ENCODE results near the gene HES5. TPM values are rescaled to one million over a fixed set of nuclear protein-coding genes. Genes with fewer than 3 reads are reported as not detected.

Gene HES5
- polyA plus RNA-seq, 4 donors: 0.24 to 0.65 (median 0.55) TPM

DNA sequence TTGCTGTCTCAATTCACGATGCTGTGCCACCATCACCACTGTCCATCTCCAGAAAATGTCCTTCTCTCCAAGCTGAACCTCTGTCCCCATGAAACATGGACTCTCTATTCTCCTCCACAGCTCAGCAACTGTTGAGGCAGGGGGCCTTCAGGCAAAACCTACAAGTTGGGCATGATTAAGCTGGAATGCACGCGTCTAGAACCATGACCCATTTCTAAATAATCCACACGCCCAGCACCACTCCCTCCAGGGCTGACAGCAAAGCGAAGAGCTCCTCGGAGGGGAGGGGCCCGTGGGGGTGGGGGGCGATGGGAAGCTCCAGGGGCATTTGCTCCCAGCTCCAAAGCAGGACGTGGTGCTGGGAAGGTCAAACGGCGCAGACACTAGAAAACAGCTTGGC is 3.3 kb upstream of the HES5 start:
- DNase-seq (ENCODE audit: low read depth in 4 of 4, low spot score in 2 of 4): no peak

DNA sequence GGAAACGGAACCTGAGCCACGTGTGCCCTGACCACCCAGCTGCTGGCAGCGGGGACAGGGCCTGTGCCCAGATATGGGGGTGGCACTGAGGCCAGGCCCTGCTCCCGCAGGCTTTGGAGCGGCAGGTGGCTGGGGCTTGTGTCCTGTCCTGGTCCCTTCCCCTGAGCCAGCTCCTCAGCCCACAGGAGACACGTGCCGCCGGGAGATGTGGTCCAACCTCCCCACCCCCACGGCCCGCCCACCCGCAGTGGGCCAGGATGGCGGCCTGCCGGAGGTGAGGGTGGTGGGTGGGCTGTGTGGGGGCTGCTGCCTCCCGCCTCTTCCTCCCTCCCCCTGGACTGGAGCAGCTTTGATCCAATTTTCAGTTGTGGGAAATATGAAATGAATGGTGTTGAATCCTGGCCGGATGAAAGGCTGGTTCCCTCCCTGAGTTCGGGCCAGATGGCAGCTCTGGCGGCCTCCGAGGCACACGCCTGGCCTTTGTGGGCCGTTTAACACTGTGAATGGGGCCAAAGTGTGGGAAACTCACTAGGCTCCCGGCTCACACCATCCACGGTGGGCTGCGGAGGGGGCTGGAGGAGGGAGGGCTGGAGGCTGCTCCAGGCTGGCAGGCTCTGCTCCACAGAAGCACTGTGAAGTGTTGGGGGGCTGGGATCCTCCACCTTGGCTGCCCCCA is 2.6 kb upstream of the HES5 start:
- DNase-seq (ENCODE audit: low read depth in 4 of 4, low spot score in 2 of 4): no peak

DNA sequence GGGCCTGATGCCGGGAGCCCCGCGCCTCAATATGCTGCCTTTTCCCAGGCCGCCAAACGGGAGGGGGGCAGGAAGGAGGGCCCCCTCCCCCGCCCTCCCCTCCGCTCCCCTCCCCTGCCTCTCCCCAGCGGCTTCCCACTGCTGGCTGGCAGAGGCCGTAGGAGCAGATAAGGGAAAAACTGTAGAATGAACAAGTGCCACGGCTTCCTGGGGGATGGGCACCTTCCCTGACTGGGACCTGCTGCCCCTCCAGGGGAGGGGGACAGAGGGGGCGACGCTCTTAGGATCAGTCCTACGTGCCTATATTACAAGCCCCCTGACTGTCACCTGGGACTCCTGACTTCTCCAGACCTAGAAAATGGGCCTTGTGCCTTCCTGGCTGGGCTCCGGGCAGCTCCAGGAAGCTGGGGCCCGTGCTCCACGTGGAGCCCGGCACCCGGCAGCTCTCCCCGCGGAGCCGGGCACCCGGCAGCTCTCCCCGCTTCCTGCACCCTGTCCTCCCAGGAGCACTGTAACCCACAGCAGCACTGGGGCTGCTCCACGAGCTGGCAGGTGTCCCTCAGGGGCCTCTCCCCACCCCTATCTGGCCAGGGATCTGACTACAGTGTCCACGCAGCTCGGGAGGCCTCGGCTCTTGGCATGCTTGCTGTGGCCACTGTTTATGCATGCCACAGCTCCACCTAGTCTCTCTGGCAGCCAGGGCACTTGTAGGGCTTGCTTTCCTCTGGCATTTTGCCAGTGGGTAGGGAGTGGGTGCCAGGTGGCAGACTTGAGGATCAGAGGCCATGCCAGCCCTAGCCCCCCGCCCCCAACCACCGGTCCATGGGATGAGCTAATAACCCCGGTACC is 674 bp upstream of the HES5 start:
- no peak for DNase-seq (ENCODE audit: low read depth in 4 of 4, low spot score in 2 of 4)

DNA sequence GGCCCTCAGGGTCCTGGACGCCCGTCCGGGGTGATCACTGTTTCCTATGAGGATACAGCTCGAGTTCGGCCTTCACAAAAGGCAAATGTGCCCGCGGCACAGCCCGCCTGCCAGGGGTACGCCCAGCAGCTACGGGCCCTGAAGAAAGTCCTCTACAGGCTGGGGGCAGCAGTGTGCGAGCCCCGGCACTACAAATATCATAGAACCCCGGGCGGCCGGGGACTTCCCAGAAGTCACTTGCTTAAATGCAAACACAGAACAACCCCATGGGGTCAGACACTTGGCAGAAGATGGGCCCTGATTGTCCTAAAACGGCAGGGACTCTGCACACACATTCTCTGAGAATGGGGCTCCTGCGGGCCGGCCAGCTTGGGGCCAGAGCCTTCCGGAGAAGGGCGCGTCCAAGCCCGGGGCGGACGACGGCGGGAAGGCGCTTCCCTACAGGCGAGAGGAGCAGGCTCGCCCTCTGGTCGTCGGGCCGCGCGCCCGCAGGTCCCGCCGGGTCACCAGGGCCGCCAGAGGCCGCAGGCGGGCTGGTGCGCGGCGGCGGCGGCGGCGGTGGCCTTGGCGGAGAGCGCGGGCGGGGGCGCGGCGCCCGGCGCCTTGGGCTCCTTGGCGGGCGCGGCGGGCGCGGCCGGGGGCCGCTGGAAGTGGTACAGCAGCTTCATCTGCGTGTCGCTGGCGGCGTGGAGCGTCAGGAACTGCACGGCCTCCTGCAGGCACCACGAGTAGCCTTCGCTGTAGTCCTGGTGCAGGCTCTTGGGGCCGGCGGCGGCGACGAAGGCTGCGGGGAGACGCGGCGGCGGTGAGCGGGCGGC is 888 bp downstream of the HES5 start:
- no peak for DNase-seq (ENCODE audit: low read depth in 4 of 4, low spot score in 2 of 4)

DNA sequence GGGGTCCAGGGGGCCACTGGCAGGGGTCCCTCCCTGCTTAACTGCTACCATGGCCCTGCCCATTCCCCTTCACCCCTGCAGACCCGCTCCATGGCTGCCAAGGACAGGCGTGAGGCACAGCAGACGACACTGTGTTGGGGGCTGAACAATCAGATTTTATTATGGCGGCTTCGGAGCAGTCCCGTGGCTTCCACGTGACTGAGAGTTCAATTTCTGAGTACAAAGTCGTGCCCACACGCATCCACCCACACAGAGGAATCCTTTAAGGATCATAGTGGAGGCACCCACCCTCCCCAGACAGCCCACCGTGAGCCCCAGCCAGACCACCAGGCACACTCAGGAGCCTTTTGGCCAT is 1.5 kb downstream of the HES5 start:
- DNase-seq (ENCODE audit: low read depth in 4 of 4, low spot score in 2 of 4): no peak

DNA sequence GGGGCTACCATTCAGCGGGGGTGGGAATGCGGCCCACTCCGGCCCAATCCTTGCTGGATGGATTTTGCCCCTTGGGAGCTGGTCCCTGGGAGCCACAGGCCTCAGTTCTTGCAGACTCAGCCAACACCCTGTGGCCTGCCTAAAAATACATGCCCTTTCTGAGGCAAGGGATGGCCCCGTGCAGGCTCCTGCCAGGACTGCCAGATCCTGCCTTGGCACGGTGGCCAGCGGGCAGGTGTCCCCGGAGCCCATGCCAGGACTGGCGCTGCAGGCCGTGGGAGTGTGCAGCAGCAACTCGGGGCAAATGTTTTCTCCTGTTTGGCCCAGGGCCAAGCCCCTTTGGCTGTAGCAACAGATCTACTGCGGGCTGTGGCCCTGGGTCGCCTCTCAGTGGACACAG is 2.0 kb downstream of the HES5 start:
- DNase-seq (ENCODE audit: low read depth in 4 of 4, low spot score in 2 of 4): no peak

DNA sequence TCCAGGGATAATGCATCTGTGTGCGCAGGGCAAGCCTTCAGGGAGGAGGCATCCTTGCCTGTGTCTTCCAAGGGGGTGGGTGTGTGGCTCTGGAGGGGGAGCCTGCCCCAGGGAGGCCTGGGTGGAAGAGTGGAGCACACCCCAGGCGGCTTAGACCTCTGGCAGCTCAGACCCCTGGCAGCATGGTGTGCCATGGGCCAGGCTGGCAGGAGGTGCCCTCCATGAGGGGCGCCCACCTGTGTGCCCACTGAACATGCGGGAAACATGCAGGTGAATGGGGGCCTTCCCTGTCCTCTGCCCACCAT is 2.6 kb downstream of the HES5 start:
- DNase-seq (ENCODE audit: low read depth in 4 of 4, low spot score in 2 of 4): no peak

DNA sequence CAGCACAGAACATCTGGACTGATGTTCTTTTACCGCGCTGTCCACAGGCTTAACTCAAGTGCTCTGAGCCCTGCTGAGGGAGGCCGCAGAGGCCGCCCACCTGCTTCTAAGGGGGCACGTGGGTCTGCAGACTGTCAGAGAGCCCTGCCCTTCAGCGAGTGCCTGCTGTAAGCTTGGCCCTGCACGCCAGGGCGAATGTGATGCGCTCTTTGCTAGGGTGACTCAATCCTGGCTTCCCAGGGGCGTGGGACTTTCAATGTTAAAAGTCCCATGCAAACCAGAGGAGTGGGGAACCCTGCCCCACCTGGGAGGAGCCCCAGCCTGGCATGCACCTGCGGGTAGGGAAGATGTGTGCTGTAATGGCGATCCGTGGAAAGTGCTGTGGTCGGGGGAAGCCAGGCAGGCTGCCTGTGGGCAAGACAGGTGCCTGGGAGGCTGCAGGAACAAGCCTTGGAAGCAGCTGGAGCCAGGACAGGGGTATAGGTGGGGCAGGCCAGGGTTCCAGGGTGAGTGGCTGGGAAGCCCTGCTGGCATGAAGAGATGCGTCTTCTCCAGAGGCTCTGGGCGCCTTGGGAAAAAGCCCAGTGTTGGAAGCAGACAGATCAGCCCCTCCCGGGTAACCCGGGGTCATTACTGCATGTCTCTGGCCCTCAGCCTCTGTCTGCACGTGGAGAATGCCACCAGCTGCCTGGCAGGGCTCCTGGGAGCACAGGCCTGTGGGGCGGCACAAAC is 3.1 kb downstream of the HES5 start:
- no peak for DNase-seq (ENCODE audit: low read depth in 4 of 4, low spot score in 2 of 4)

DNA sequence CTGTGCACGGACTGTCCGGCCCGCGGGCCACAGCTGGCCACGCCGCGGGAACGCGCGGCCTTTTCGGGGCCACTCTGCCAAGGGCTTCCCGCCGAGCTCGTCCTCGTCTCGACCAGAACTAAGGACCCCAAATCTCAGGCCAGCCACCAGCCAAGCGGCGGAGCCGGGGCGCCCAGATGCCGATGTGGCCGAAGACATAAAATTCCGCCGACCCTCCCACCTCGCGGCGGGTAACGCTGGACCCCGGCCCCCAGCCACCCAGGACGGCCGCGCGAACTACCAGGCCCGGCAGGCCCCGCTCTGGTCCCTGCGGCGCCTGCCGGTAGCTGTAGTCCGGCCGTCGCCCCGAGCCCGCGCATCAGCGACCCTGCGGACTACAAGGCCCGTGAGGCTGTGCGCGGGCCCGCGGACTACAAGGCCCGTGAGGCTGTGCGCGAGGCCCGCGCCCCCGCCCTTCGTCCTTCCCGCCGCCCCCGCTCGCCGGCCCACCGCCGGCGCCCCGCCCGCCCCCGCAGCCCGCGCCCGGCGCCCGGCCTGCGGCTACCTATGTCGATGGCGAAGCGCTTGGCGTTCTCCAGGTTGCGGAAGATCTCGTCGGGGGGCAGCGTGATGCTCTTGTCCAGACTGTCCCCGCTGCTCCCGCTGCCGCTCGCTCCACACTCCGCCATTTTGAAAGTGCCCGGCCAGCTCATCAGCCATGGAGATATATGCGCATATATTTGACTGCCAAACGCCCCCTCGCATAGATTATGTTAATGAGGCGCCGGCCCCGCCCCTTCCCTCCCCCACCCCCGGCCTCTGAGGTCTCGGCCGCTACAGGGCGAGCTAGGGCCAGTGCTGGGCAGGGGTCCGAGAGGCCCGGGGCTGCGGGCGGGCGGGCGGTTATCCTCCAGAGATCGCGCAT is 3.9 kb downstream of the HES5 start, which contains the start of gene PANK4:
Gene PANK4 (minus strand): TSS at position 677 of the 904 bp plus-strand sequence. CDS start 9 bp downstream, at position 668.
- DNase-seq (ENCODE audit: low read depth in 4 of 4, low spot score in 2 of 4): peak in 3 of 4 donors; percentile 81 to 87 (median 82)

DNA sequence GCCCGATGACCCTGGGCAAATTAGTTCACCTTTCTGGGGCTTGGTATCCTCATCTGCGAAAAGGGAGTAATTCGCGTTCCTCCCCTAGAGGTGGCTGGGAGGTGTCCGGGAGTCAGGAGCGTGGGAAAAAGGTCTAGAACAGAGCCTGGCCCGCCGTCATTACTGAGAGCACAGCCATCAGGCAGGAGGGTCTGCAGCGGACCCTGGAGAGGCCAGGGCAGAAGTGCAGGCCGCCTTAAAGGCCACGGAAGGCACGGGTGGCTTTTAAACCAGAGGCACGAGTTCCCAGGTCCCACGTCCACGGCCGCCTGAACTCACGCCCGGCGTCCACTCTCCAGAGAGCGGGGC is 4.5 kb downstream of the HES5 start:
- DNase-seq (ENCODE audit: low read depth in 4 of 4, low spot score in 2 of 4): no peak

DNA sequence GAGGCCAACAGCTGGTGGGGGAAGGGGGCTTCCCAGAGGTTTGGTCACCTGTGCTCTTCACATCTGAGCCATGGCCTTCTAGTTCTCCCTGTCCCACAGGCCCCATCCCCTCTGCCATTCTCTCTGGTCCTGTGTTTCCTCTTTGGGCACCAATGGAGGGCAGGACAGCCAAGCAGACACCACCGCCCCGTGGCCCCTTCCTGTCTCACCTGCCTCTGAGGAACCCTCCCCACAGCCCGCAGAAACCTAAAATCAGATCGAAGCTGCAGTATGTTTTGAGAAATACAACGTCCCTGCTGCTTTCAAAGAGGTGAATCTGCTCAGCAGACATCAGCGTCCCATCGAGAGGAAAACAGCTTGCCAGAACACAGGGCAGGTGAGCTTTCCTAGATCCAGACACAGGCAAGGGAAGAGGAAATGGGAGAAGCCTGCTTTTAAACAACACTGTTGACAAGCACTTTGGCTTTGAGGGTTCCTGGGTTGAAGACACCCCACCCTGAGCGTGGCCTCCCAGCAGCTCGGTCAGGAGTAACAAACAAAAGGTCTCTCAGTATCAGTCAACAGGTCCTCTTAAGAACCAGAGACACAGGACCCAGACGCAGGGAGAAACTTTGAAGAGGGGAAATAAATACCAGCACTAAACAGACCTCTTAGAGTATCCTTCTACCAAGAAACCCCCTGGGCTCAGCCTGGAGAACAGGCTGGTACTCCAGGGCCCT is 6.0 kb downstream of the HES5 start:
- DNase-seq (ENCODE audit: low read depth in 4 of 4, low spot score in 2 of 4): no peak

DNA sequence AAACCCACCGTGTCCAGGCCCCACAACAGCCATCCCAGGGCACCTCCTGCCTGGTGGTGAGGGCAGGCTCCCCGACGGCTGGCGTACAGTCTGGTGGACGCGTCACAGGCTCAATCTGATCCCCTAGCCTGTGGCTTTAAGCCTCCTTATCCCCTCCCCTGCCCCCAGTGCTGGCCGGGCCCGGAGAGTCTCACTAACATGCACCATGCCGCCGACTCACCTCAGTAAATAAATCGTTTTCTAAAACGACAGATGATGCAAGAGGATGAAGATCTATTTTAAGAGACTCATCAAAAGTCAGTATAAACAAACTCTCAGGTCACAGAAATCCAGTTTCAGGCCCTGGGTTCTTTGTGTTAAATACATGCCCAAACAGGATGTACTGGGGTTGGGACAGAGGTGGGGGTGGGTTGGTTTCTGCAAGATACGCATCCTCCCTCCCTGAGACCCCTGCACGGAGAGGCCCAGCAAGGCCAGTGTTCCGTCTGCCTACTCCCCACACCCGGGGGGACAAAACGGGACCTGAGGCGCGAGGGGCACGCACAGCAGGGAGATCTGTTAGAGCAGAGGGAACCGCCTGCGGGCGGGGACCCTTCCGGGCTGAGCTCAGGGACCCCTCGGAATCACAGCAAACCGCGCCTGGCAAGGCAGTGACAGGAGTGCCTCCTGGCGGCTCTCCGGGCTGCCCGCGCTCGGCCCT is 6.7 kb downstream of the HES5 start:
- DNase-seq (ENCODE audit: low read depth in 4 of 4, low spot score in 2 of 4): no peak

DNA sequence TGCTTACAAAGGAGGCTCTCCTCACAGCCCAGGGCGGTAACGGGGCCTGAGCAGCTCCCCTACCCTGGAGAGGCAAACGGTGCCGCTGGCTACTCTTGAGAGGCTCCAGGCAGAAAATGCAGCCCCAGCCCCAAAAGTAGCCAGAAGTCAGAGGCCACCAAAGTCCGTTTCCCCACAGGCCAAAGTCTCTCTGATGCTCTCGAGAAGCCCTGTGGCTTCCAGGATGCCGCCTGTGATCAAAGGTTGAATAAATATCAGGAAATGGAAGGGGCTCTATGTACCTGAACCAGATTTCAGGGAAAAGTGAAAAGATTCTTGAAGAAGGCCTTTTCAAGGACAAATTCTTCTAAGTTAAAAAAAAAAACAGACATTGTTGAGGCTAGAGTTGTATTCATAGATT is 7.8 kb downstream of the HES5 start:
- no peak for DNase-seq (ENCODE audit: low read depth in 4 of 4, low spot score in 2 of 4)

DNA sequence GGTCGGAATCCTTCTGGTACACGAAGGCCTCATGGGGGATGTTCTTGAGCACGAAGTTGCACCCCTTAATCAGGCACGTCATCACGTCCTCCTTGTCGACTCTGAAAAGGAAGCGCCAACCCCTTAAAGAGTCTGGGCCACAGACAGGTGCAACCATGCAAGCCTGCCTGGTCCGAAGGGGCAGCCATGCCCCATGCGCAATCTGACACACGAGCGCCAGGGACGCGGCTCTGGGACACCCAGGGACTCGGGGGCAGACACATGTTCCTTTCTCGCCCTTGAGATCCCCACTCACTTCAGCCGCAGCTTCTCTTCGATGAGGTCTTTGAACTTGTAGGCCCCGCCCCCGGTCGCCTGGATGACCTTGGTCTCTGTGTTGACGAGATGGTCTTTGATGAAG is 9.3 kb downstream of the HES5 start:
- DNase-seq (ENCODE audit: low read depth in 4 of 4, low spot score in 2 of 4): no peak

DNA sequence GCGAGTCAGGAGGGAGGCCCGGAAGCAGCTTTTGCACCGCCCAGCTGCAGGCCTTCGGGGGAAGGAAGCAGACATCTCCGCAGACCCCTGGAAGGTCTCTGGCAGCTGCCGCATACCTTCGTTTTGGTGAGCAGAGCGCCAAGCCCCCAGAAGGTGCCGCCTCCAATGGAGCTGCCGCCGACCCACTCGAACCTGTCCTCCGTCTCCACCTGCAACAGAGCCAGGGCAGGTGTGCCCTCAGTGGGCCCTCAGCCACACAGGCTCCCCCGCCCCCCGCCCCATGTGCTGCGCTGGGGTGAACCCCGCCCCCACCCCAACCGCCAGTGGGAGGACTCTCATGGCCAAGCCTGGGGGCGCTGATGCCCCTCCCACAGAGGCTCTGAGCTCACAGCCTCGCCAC is 9.9 kb downstream of the HES5 start:
- no peak for DNase-seq (ENCODE audit: low read depth in 4 of 4, low spot score in 2 of 4)

DNA sequence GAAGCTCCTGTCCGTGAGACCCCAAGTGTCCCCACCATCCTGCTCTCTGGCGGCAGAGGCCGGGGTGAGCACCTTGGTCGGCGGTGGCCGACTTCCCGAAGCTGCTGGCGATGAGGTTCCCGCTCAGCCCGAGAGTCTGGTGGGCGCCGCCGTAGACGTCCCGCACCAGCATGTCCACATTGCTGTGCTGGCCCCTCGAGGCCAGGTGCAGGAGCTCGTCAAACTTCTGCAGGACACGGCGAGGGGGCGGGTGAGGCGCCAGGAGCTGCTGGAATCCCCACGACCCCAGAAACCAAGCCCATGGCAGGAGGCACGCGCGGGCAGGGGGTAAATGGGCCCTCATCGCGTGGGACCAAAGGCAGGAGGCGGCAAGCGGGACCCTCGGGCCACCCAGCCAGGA is 10.3 kb downstream of the HES5 start:
- no peak for DNase-seq (ENCODE audit: low read depth in 4 of 4, low spot score in 2 of 4)

DNA sequence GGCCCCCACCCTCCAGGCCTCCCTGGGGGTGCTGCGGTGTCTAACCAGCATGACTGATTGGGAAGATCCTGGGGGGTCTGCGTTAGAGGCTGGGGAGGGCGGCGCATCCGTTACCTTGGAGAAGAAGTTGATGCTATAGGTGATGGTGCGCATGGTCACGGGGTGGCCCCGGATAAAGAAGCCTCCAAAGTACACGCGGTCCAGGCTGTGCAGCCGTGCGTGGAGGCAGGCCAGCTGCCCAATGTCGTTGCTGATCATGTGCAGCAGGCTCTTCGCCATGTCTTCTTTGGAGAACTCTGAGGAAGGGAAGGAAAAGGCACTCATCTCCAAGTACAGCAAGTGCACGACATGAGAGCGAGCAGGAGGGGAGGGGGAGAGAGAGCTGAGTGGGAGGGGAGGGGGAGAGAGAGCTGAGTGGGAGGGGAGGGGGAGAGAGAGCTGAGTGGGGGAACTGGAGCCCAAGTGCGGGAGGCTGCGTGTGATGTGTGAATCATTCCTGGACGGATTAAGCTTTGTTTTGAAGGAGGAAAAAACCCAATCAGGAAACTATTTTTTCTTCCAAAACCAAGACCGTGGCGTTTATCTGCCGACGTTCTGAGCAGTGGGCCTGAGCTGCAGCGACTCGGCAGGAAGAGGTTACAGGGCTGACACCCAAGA is 10.9 kb downstream of the HES5 start:
- no peak for DNase-seq (ENCODE audit: low read depth in 4 of 4, low spot score in 2 of 4)

DNA sequence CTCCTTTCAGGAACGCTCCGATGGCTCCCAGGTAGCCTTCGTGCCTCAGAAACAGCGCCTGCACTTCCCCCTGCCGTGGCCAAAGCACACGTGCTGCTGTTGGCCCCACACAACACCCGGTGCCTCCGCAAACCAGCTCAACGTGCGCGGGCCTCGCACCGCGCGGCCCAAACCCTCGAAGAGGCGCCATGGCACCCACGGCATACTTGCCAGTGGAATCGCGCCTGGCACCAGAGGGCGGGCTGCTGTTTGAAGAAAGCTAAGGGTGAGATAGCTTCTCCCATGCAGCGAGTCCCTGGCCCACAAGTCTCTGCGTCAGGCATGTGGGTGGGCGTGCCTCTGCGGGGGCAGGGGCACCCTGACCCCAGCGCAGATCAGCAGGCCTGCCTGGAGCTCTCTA is 11.5 kb downstream of the HES5 start:
- DNase-seq (ENCODE audit: low read depth in 4 of 4, low spot score in 2 of 4): no peak

Measured in left renal cortex interstitium (tissue), 4 donors.